PC-9 (cell line): ENCODE measurements around the gene TRIM42.

Source experiments
- CTCF ChIP-seq: fragments of 200-600 bp; sonication (generic); conservative IDR thresholded peaks from 2 replicates; pipeline ENCODE4 v1.6.1; 2017; ENCODE audit warnings: mixed run types, antibody characterized with exemption, mild to moderate bottlenecking, moderate library complexity
- EZH2 ChIP-seq: fragments of 200-600 bp; sonication (generic); IDR thresholded peaks from 2 replicates; pipeline ENCODE4 v1.8.0; 2017; ENCODE audit warnings: antibody characterized with exemption, low read depth

- TF ChIP-seq CTCF (no peak), EZH2 (no peak)
Measured at GRCh38 chr3:140682586-140682985, 4.7 kb downstream of the TRIM42 start.
